Hematopoietic multipotent progenitor cell treated with erythropoietin and hydrocortisone succinate and interleukin-3 and kit ligand, for 15 days (in vitro differentiated cells): ENCODE measurements around the gene NUSAP1.
A peak's percentile ranks its signal among the peaks of the same experiment; 100 is the strongest.
"Not testable (repeated sequence)": the region's sequence is repeated elsewhere in the genome, so short reads cannot be mapped to it uniquely, and the experiment has no call there.

Source experiments
- DNase-seq: peaks from one replicate; pipeline ENCODE4 v3.0.0-alpha.2; 2015; ENCODE audit warnings: low spot score

The NUSAP1 gene

GRCh38 chr15:41333026-41333562 is 413 bp downstream of the NUSAP1 start:
- DNase-seq, result no peak

GRCh38 chr15:41334293-41335120 is 1.8 kb downstream of the NUSAP1 start:
- DNase-seq, result peak; percentile 40

GRCh38 chr15:41336549-41336948 is 3.9 kb downstream of the NUSAP1 start:
- peak; percentile 19 for DNase-seq

GRCh38 chr15:41337047-41337446 is 4.4 kb downstream of the NUSAP1 start:
- DNase-seq, result no peak

GRCh38 chr15:41337631-41338522 is 5.2 kb downstream of the NUSAP1 start:
- DNase-seq, result no peak

- no peak for DNase-seq
Observed at GRCh38 chr15:41340189-41340695, 7.6 kb downstream of the NUSAP1 start.

GRCh38 chr15:41341519-41341918 is 8.8 kb downstream of the NUSAP1 start:
- no peak for DNase-seq

- DNase-seq, result no peak
Observed at GRCh38 chr15:41347236-41347635, 14.6 kb downstream of the NUSAP1 start.

GRCh38 chr15:41350057-41350717 is 17.5 kb downstream of the NUSAP1 start:
- DNase-seq, result no peak

- no peak for DNase-seq
Observed at GRCh38 chr15:41354371-41354770, 21.7 kb downstream of the NUSAP1 start.

- DNase-seq, result no peak
Observed at GRCh38 chr15:41367418-41367817, 34.7 kb downstream of the NUSAP1 start.

GRCh38 chr15:41377978-41378377 is 45.3 kb downstream of the NUSAP1 start:
- DNase-seq, result no peak

- DNase-seq, result not testable (repeated sequence)
Observed at GRCh38 chr15:41383974-41384749, 51.5 kb downstream of the NUSAP1 start.

GRCh38 chr15:41387646-41388045 is 55.0 kb downstream of the NUSAP1 start:
- no peak for DNase-seq

GRCh38 chr15:41392659-41393058 is 60.0 kb downstream of the NUSAP1 start:
- DNase-seq, result no peak

- DNase-seq, result no peak
Observed at GRCh38 chr15:41394924-41395323, 62.2 kb downstream of the NUSAP1 start.

- DNase-seq, result no peak
Observed at GRCh38 chr15:41396111-41396510, 63.4 kb downstream of the NUSAP1 start.

- no peak for DNase-seq
Observed at GRCh38 chr15:41401904-41402267, 69.2 kb downstream of the NUSAP1 start.

GRCh38 chr15:41407341-41407740 is 74.7 kb downstream of the NUSAP1 start:
- DNase-seq, result no peak

- no peak for DNase-seq
Observed at GRCh38 chr15:41408234-41408641, 75.6 kb downstream of the NUSAP1 start.

GRCh38 chr15:41411031-41411430 is 78.3 kb downstream of the NUSAP1 start:
- no peak for DNase-seq
